SH-SY5Y (cell line): Measurements from ENCODE around the gene RPL15.

ENCODE experiments used
- GATA2 ChIP-seq: IDR thresholded peaks from 2 replicates; pipeline ENCODE4 v1.6.1; 2011; ENCODE audit warnings: mild to moderate bottlenecking, low read depth, low read length
- GATA3 ChIP-seq: IDR thresholded peaks from 2 replicates; pipeline ENCODE4 v1.6.1; 2011; ENCODE audit warnings: low read depth, mild to moderate bottlenecking, low read length, moderate library complexity

RPL15 gene

DNA sequence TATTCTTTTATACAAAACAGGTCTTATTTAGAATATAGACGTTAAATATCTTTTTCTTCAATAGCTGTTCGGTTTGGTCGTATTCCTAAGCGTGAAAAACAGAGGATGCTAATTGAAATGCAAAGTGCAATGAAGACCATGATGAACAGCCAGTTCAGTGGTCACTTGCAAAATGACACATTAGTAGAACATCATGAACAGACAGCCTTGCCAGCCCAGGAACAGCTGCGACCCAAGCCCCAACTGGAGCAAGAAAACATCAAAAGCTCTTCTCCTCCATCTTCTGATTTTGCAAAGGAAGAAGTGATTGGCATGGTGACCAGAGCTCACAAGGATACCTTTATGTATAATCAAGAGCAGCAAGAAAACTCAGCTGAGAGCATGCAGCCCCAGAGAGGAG is 45.0 kb downstream of the RPL15 start:
- no peak for TF ChIP-seq GATA3
- no peak for TF ChIP-seq GATA2

DNA sequence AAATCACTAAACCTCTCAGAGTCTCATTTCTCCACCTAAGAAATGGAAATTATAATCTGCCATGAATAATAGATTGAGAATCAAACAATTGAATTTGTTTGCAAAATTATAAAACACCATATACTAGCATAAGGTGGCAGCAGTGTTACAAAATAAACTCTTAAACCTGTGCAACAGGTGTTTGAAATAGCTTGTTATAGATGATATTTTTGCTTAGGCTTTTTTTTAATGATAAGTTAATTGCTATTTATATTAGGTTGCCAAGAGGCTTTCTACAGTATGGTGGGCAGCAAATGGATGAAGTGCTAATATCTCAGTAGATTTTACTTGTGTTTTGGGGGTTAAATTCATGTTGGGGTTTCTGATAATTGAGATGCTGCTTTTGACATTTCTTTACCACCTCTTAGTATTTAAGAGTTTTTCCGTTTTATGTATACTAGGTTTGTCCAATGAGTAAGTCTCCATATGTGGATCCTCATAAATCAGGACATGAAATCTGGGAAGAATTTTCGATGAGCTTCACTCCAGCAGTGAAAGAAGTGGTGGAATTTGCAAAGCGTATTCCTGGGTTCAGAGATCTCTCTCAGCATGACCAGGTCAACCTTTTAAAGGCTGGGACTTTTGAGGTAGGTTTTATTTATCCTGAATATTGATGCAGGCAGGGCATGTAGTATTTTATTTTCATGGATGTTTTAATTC is 47.8 kb downstream of the RPL15 start:
- TF ChIP-seq GATA2: no peak
- no peak for TF ChIP-seq GATA3

DNA sequence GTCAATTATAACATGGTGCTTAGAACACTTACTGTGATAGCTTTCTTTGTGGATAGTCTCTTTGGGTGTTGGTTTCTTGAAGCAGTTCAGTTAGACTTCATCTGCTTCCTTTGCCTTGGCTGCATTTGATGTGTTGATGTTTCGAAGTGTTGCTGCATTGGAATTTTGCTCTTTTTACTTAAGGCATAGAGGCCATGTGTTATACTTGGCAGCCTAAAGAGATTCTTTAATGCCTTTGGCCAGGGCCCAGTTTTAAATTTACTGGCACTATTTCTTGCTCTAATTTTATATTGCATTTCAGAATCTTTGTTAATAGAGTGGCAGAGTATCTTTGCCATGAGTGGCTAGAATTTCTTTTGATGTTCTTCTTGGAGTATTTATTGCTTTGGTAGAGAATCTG is 49.4 kb downstream of the RPL15 start:
- TF ChIP-seq GATA3 (no peak), GATA2 (no peak)

DNA sequence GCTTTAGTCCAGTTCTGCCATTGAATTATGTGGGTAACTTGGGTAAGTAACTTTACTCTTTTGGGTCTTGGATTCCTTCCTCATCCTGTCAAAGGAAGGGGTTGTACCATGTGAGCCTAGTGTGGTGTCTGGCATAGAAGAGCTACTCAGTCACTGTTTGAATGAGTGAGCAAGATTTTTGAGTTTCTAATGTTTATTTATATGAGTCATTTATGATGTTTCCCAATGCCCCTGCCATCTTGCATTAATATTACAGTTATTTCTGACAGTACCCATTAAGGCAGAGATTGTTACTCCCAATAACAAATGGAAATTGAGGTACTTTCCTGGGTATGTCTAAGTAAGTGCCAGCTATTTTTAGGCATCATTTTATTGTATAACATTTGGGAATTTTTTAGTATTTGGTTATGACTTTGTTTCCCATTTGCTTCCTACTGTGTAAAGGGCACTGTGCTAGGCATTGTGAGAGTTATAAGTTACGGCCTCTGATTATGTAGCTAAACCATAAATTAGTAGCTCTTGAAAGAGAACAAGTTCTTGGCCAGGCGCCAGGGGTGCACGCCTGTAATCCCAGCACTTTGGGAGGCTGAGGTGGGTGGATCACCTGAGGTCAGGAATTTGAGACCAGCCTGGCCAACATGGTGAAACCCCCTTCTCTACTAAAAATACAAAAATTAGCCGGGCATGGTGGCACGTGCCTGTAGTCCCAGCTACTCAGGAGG is 51.7 kb downstream of the RPL15 start:
- no peak for TF ChIP-seq GATA2

DNA sequence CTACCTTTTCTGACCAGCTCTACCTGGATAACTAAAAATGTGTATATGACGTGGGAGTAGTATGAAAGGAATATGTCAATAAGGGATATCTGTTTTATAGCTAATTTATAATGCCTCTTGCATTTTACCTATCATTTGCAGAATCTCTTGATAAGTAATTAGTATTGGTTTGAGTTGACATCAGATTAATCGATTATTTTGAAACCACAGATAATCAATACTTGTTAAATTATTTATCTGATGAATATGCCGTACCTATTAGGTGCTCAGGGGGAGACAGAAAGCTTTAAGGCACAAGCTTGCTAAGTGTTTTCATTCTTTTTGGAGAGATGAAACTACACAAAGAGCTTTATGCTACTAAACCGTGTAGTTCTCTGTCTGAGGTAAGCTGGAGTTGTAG is 52.5 kb downstream of the RPL15 start:
- TF ChIP-seq GATA3 (no peak), GATA2 (no peak)
